Skin of body (tissue), 2 donors: Measurements from ENCODE around the gene NRBF2. TPM values are rescaled to one million over a fixed set of nuclear protein-coding genes. Genes with fewer than 3 reads are reported as not detected.
"Not testable (repeated sequence)": the region's sequence is repeated elsewhere in the genome, so short reads cannot be mapped to it uniquely, and the experiment has no call there.

Experiments
- DNase-seq: peaks from one replicate; lab custom pipeline; 2025; lab: John Stamatoyannopoulos, UW
- total RNA-seq: library from RNA; depleted of rRNA; stranded (reverse); fragments of >200 nt; gene quantifications from one replicate; pipeline ENCODE4 v1.2.3, GENCODE V29; 2014

NRBF2 gene
- total RNA-seq, result 23.6 TPM

- DNase-seq, result peak; percentile 98
These were observed at the start of gene NRBF2 for GRCh38 chr10:63133056-63133820. Gene NRBF2 (plus strand): TSS chr10:63133328. CDS start chr10:63133471, 143 bp downstream.

- DNase-seq, result not testable (repeated sequence)
These were observed 49.7 kb upstream of the NRBF2 start for GRCh38 chr10:63083406-63083805.

DNA sequence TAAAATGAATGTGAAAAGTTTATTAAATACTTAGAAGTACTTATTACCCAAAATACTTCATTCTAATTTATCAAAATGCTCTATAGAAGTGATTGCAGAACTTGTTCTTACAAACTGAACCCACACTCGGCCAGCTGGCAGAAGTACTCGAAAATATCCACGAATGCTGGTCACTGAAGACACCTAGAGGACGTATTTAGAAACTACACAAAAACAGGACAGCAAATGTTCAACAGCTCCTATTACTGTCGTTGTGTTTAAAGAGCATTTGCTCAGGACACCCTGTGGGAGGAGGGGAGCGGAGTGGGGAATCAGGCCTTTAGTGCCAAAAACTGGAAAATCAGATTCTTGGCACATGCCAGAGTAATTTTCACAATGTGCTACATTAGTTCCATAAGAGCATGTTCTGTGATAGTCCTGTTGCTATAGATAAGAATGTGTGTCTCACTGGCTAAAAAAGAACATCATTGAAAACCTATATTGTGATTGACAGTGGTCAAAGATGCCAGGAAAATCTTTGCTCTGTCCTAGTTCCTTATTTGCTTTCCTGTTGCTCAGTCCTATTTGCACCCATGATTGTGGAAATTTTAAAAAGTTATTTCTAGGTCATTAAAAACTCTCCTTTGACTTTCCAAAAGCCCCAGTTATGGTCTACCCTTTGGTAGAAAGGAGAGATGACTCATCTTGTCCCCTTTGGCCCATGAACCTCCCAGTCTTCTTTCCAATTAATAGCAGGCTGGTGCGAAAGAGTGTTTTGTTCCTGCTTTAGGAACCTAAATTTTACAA, 49.0 kb upstream of the NRBF2 start:
- peak; percentile 85 for DNase-seq

DNA sequence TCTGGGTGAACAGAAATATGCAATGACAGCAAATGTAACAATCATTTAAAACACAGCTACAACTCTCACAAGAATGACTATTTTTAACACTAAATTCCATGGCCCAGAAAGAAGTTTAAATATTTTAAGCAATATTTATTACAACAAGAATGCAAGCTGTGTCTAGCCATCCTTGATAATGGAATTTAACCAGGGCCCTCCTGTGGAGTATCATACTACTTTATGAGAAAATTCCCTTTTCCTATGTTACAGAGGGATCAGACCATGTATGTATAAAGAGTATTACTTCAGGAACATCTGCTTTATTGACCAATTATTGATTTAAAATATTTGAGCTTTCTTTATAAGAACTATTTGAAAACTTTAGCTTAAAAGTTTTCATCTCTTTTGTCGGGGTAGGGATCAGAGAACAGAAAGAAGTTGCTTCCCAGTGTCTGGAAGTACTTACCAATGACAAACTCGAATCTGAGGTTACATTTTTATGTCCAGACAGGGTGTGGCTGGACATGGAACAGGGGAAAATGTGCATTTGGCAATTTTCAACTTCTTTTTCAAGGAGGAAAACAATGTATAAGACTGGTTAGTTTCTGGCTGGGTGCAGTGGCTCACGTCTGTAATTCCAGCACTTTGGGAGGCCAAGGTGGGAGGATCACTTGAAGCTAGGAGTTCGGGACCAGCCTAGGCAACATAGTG, 48.3 kb upstream of the NRBF2 start:
- no peak for DNase-seq

- no peak for DNase-seq
These were observed 39.9 kb upstream of the NRBF2 start for GRCh38 chr10:63093227-63093626.

GRCh38 chr10:63094405-63094804, 38.7 kb upstream of the NRBF2 start:
- DNase-seq, result no peak

- DNase-seq, result no peak
These were observed 38.2 kb upstream of the NRBF2 start for GRCh38 chr10:63094881-63095280.

GRCh38 chr10:63099734-63100133, 33.4 kb upstream of the NRBF2 start:
- no peak for DNase-seq

- not testable (repeated sequence) for DNase-seq
These were observed 32.0 kb upstream of the NRBF2 start for GRCh38 chr10:63101091-63101490.

DNA sequence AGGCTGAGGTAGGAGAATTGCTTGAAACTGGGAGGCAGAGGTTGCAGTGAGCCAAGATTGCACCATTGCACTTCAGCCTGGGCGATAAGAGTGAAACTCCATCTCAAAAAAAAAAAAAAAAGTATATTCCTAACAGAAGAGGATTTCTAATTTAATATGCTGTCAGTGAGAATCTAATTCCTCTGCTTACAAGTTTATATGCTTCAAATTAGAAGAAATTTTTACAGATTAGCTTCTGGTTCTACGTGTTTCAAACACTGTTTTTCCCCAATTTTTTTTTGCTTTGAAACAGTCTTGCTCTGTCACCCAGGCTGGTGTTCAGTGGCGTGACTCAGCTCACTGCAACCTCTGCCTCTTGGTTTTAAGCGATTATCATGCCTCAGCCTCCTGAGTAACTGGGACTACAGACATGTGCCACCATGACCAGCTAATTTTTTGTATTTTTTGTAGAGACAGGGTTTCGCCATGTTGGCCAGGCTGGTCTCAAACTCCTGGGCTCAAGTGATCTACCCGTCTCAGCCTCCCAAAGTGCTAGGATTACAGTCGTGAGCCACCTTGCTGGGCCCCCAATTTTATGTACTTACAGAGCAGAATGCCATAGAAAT, 30.7 kb upstream of the NRBF2 start:
- not testable (repeated sequence) for DNase-seq

DNA sequence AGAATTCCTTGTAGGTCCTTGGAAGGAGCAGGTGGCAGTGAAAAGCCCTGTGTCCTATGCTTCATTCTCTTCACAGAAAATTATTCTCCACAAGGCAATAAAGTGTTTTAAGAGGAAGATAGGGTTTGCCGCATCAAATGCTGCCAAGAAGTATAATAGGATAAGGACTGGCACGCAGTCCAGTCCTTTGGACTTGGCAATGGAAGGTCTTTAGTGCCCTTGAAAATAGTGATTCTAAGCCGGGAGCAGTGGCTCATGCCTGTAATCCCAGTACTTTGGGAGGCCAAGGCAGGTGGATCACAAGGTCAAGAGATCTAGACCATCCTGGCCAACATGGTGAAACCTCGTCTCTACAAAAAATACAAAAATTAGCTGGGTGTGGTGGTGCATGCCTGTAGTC, 29.9 kb upstream of the NRBF2 start:
- DNase-seq, result not testable (repeated sequence)

- no peak for DNase-seq
These were observed 29.1 kb upstream of the NRBF2 start for GRCh38 chr10:63103971-63104409.

DNA sequence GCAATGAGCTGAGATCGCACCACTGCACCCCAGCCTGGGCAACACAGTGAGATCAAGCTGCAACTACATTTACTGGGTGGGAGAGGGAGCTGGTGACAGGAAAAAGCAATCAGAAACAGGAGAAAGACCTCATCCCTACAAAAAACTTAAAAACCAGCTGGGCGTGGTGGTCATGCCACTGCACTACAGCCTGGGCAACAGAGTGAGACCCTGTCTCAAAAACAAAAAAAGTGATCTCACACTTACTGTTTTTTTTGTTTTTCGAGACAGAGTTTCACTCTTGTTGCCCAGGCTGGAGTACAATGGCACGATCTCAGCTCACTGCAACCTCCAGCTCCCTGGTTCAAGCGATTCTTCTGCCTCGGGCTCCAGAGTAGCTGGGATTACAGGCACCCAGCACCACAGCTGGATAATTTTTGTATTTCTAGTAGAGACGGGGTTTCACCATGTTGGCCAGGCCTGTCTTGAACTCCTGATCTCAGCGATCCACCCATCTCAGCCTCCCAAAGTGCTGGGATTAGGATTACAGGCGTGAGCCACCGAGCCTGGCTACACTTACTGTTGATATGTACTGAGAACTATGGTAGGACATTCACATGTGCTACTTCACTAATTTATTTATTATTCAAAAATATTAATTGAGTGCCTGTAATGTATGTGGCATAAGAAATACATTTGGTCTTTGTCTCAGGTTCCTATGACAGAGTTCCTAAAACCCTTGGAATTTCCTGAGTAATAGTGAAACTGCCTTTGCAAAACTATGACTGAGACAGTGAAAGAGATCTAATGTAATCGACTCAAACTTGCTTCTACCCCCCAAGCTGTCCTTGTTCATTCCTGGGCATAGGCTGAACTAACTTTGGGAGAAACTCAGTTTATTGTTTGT, 27.7 kb upstream of the NRBF2 start:
- no peak for DNase-seq

GRCh38 chr10:63106111-63106755, 26.9 kb upstream of the NRBF2 start:
- DNase-seq, result no peak

DNA sequence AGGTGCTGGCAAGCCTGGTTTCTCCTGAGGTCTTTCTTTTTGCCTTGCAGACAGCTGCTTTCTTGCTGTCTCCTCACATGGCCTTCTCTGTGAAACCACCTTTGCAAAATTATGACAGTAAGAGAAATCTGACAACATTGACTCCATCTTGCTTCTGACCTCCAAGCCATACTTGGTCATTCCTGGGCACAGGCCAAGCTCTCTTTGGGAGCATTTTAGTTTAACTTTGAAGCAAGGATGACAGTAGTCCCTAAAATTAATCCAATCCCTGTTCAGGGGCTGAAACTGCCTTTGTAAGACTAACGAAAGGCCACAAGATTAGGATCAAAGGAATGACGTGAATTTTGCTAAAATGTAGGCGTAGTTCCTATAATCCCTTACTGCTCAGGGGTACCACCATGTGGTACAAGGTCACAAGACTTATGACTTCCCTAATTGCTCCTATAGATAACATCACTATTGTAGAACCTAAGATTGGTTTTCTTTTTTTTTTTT, 25.1 kb upstream of the NRBF2 start:
- no peak for DNase-seq

DNA sequence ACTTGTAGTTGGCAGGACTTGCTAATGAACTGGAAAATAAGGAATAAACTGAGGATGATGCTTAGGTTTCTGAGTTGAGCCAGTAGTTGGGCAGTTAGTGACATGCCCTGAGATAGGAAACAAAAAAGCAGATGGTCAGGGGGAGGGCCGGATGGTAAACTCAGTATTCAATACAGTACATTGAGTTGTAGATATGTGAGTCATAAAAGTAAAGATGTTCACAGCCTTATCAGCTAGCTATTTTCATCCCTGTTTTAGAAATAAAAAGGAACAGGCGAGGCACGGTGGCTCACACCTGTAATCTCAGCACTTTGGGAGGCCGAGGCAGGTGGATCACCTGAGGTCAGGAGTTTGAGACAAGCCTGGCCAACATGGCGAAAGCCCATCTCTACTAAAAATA, 22.2 kb upstream of the NRBF2 start:
- DNase-seq, result no peak

DNA sequence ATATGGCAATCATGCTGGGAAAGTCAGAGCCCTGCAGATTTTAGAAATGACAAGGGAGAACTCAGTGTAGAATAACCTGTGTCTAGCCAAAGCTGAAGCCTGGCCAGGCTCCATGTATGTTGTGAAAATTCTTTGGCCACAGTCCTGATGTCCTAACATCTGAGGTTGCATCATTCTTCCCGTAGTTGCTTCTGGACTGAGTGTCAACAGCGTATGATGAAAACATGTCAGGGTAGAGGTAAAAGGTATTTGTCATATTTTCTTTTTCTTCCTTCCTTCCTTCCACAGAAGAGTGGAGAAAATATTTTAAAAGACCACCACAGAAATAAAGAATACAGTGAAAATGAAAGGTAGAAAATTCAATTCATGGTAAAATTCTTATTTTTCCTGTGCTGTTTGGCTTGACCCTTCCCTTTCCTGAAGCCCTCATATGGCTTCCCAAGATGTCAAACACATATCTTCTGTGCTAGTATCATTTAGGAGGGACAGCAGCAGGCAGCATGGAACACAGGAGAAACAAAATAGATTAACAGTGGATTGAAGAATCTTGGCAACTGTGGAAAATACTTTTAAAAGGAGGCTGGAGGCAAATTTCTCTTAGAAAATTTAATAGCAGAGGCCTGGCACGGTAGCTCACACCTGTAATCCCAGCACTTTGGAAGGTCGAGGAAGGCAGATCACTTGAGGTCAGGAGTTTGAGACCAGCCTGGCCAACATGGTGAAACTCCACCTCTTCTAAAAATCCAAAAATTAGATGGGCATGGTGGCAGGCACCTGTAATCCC, 18.9 kb upstream of the NRBF2 start:
- DNase-seq, result peak; percentile 64

DNA sequence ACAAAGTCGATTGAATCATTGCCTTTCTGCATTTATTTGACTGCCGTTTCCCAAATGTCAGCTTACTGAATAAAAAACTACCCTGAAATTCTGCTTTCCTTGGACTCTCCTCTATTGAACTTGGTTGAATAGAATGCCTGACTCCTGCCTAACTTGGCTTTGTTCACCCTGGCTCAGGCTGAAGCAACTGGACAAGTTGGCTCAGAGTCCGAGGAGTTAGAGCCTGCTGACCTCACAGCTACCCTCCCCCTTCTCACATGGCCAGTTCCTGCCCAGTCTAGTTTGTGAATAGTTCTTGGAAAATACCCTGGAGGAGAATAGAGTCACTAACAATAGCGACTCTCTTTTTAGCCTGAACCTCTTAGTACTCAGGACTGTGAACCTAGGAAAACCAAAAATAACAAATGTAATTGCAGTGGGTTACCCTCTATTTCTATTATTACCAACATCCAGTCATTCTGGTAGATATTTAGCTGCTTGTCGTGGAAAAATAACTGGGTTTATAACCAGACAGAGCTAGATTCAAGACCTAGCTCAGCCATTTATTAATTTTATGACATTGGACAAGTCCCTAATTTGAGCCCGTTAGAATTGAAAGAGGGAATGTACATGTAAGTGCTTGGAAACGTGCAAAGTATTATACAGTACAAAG, 17.3 kb upstream of the NRBF2 start:
- DNase-seq, result peak; percentile 31
